Putamen (tissue), 1 donor: ENCODE measurements around the gene DMXL2.
"Not testable (repeated sequence)": the region's sequence is repeated elsewhere in the genome, so short reads cannot be mapped to it uniquely, and the experiment has no call there.

ENCODE experiments used
- DNase-seq: peaks from one replicate; pipeline ENCODE4 v3.0.0-alpha.2; 2016; ENCODE audit warnings: low spot score

Gene DMXL2

GRCh38 chr15:51576911-51577500 lies 45.6 kb downstream of the DMXL2 start:
- DNase-seq: no peak

GRCh38 chr15:51576286-51576850 lies 46.2 kb downstream of the DMXL2 start:
- DNase-seq: no peak

- no peak for DNase-seq
These were observed 46.8 kb downstream of the DMXL2 start for GRCh38 chr15:51575775-51576174.

- not testable (repeated sequence) for DNase-seq
These were observed 49.2 kb downstream of the DMXL2 start for GRCh38 chr15:51573352-51573751.

- DNase-seq: not testable (repeated sequence)
These were observed 53.4 kb downstream of the DMXL2 start for GRCh38 chr15:51568939-51569784.

GRCh38 chr15:51561271-51561670 lies 61.3 kb downstream of the DMXL2 start:
- no peak for DNase-seq

- DNase-seq: no peak
These were observed 63.7 kb downstream of the DMXL2 start for GRCh38 chr15:51558876-51559275.

- no peak for DNase-seq
These were observed 64.2 kb downstream of the DMXL2 start for GRCh38 chr15:51558411-51558810.

GRCh38 chr15:51550841-51551240 lies 71.7 kb downstream of the DMXL2 start:
- DNase-seq: no peak

- DNase-seq: no peak
These were observed 74.9 kb downstream of the DMXL2 start for GRCh38 chr15:51547656-51548055.

- DNase-seq: no peak
These were observed 85.5 kb downstream of the DMXL2 start for GRCh38 chr15:51536965-51537574.

- no peak for DNase-seq
These were observed 88.7 kb downstream of the DMXL2 start for GRCh38 chr15:51533672-51534398.

GRCh38 chr15:51526955-51527354 lies 95.6 kb downstream of the DMXL2 start:
- no peak for DNase-seq

GRCh38 chr15:51524376-51524775 lies 98.2 kb downstream of the DMXL2 start:
- DNase-seq: peak; percentile 16

GRCh38 chr15:51516291-51516690 lies 106.3 kb downstream of the DMXL2 start:
- no peak for DNase-seq

GRCh38 chr15:51505251-51505650 lies 117.3 kb downstream of the DMXL2 start:
- DNase-seq: no peak

GRCh38 chr15:51503003-51503402 lies 119.6 kb downstream of the DMXL2 start:
- DNase-seq: no peak

- DNase-seq: peak; percentile 1
These were observed 123.1 kb downstream of the DMXL2 start for GRCh38 chr15:51499379-51499976.

- DNase-seq: no peak
These were observed 124.8 kb downstream of the DMXL2 start for GRCh38 chr15:51497806-51498205.

GRCh38 chr15:51496246-51496645 lies 126.3 kb downstream of the DMXL2 start:
- no peak for DNase-seq

GRCh38 chr15:51494411-51495314 lies 127.9 kb downstream of the DMXL2 start:
- no peak for DNase-seq
